GM21390 (cell line): ENCODE data around the gene WNT8A.

Source experiments
- ATAC-seq: cut with Tn5 transposase; IDR thresholded peaks from one replicate; pipeline ENCODE4 v1.9.1; 2021; ENCODE audit not compliant: unreplicated experiment

The WNT8A gene

DNA sequence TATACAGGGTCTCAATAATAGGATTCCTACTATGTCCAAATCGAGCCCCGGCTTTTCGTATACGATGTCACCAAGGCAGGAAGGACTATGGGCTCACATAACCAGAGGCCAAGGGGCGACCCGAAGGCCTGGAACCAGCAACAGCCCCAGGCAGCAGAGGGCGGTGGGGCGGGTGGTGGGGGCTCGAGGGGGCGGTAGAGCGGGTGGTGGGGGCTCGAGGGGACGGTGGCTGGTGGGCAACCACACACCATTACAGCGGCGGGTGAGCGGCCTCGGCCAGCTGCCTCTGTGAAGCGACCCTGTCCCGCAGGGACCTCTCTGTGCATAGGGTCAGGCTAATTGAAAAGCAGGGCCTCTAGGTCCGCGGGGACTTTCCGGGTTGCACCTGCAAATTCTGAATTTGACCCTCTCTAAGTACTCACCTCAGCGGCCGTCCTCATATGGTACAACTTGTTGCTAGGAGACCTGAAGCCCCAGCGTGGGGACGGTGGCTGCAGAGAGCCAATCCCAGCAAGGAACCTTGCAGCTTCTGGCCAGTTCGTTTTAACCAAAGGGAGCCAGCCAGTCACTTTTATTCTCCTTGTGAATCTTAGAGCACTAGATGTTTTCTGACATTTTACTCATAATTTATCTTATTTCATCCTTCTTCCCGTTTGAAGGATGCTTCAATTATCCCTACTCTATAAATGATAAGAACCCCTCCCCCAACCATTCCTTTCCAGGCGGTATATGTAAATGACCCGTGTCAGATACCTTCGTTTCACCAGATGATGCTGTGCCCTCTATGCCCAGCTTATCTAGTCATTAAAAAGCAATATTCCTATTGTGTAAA is 55.3 kb downstream of the WNT8A start, which contains the start of gene NME5:
NME5 (minus strand) TSS at position 480 of the 832 bp plus-strand sequence. CDS start 648 bp downstream, outside the sequence.
- no peak for ATAC-seq

DNA sequence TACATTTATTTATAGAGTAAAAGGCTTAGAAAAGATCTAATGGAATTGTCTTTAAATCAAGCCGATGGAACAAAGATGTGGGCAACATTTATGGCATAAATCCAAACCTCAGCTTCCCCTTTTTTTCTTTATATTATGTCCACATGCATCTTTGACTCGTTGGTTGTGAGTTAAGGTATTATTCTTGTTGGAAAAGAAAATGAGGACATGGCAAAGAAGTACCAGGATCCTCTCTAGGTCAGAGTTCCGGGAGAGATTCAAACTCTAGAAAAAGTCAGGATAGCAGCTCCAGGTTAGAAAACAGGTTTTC is 55.9 kb downstream of the WNT8A start:
- no peak for ATAC-seq

DNA sequence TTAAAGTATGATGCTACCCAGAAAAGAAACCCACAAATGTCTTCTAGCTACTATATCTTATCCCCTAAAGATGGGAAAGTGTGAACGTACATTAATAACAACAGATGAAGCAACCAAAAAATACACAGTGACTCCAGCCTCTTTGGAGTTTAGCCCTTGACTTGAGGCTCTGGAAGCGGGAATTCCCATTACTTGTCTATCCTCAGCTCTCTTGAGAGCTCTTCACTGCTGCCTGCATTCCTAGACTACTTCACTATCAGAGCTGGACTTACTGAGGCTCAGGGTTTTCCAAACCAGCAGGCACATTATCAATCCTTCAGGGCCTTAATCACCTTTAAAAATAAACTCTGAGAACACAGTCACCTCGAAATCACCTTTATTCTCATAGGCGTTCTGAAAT is 56.4 kb downstream of the WNT8A start:
- ATAC-seq: no peak
